ENCODE results near the gene PPIF.

The PPIF gene

GRCh38 chr10:79402625-79402946 lies 55.3 kb downstream of the PPIF start:
- Histone ChIP-seq H3K27ac (replicated peaks) (no peak overlapping the region), H3K4me3 (replicated peaks; ENCODE audit: insufficient read depth, low read length) (no peak overlapping the region), H3K27me3 (ENCODE audit: insufficient read depth, poor library complexity, severe bottlenecking) (no peaks in the 10 kb centered on the region)
- TF ChIP-seq REST (IDR thresholded peaks at IDR 0.05; ENCODE audit: insufficient replicate concordance, low read depth): no peak
- TF ChIP-seq CTCF (IDR thresholded peaks at IDR 0.05; ENCODE audit: insufficient read depth, low read length): no peak
- no peak for TF ChIP-seq SPI1 (IDR thresholded peaks at IDR 0.05; ENCODE audit: borderline replicate concordance, low read depth)
- no peak for TF ChIP-seq GABPA (IDR thresholded peaks at IDR 0.05; ENCODE audit: low read depth)
- TF ChIP-seq POLR2AphosphoS5 (IDR thresholded peaks at IDR 0.05; ENCODE audit: low read depth): no peak
- no peak for DNase-seq (ENCODE audit: low read depth in 1 of 2, low spot score in 1 of 2)

- no peak overlapping the region for H3K27ac ChIP-seq (replicated peaks)
- TF ChIP-seq REST (IDR thresholded peaks at IDR 0.05; ENCODE audit: insufficient replicate concordance, low read depth) (no peak), POLR2AphosphoS5 (IDR thresholded peaks at IDR 0.05; ENCODE audit: low read depth) (no peak), SPI1 (IDR thresholded peaks at IDR 0.05; ENCODE audit: borderline replicate concordance, low read depth) (no peak), GABPA (IDR thresholded peaks at IDR 0.05; ENCODE audit: low read depth) (no peak), CTCF (IDR thresholded peaks at IDR 0.05; ENCODE audit: insufficient read depth, low read length) (no peak)
- H3K27me3 ChIP-seq (ENCODE audit: insufficient read depth, poor library complexity, severe bottlenecking): no peaks in the 10 kb centered on the region
- no peak overlapping the region for H3K4me3 ChIP-seq (replicated peaks; ENCODE audit: insufficient read depth, low read length)
- DNase-seq (ENCODE audit: low read depth in 1 of 2, low spot score in 1 of 2): no peak
Measured at GRCh38 chr10:79402951-79403350, 55.7 kb downstream of the PPIF start.

GRCh38 chr10:79403441-79404230 lies 56.4 kb downstream of the PPIF start:
- H3K27ac ChIP-seq (replicated peaks): no peak overlapping the region
- TF ChIP-seq GABPA (IDR thresholded peaks at IDR 0.05; ENCODE audit: low read depth) (no peak), POLR2AphosphoS5 (IDR thresholded peaks at IDR 0.05; ENCODE audit: low read depth) (no peak), REST (IDR thresholded peaks at IDR 0.05; ENCODE audit: insufficient replicate concordance, low read depth) (no peak), CTCF (IDR thresholded peaks at IDR 0.05; ENCODE audit: insufficient read depth, low read length) (no peak), SPI1 (IDR thresholded peaks at IDR 0.05; ENCODE audit: borderline replicate concordance, low read depth) (no peak)
- H3K4me3 ChIP-seq (replicated peaks; ENCODE audit: insufficient read depth, low read length): no peak overlapping the region
- no peaks in the 10 kb centered on the region for H3K27me3 ChIP-seq (ENCODE audit: insufficient read depth, poor library complexity, severe bottlenecking)
- DNase-seq (ENCODE audit: low read depth in 1 of 2, low spot score in 1 of 2): no peak

Data from HL-60 (cell line).